ENCODE data around the gene CD7. TPM values are rescaled to one million over a fixed set of nuclear protein-coding genes. Genes with fewer than 3 reads are reported as not detected.

Gene CD7
- total RNA-seq, 1 donor from 2014 or later, result 0.83 TPM

DNA sequence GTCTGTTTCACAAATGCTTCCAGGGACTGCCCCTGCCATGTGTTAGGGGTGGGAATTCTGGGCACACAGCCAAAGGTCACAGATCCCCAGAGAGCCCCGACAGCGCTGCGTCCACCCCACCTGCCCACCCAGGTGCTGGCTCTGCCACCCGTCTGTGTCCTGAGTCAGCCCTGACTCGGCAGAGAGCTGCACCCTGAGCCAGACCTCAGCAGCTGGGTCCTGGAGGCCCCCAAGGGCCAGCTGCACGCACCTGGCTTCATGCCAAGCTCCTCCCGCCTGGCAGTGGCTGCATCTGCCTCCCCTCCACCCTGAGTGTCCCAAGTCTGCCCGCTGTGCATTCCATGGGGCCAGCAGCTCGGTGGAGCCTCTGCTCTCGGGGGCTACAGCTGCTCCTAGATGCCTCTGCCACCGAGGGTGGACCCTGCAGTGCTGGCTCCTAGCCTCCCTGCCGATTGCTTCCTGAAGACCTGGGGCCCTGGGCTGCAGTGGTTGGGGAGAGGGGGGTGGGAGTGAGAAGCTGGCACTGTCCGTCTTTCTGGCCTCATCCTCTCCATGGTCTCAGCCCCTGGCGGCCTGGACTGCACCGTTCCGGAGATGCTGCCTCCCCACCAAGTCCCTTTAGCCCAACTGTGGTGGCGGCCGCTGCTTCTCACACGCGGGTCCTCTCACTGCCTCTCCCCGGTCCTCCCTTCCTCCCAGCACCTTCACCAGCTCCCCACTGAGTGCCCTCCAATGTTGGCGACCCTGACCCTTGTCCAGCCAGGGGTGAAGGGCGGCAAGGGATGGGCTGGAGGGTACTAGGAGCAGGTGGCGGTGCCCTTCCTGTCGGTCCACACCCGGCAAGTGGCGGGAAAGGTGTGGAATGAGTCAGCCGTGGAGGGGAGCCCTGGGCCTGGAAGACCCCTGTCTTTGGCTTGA lies 13.2 kb upstream of the CD7 start:
- Mint-ChIP-seq H3K4me1 (peaks cover 55% of the 10 kb centered on the region), H3K27ac (no peak overlapping the region), H3K9me3 (no peaks in the 10 kb centered on the region), H3K27me3 (ENCODE audit: low read depth) (peaks cover 29% of the 10 kb centered on the region), H3K4me3 (peak overlapping the region; percentile 28), H3K36me3 (no peaks in the 10 kb centered on the region)
- DNase-seq (ENCODE audit: low spot score in 2 of 2, unreplicated experiment in 2 of 2), result peak; percentile 32 to 74
- TF ChIP-seq, protein P1, sequence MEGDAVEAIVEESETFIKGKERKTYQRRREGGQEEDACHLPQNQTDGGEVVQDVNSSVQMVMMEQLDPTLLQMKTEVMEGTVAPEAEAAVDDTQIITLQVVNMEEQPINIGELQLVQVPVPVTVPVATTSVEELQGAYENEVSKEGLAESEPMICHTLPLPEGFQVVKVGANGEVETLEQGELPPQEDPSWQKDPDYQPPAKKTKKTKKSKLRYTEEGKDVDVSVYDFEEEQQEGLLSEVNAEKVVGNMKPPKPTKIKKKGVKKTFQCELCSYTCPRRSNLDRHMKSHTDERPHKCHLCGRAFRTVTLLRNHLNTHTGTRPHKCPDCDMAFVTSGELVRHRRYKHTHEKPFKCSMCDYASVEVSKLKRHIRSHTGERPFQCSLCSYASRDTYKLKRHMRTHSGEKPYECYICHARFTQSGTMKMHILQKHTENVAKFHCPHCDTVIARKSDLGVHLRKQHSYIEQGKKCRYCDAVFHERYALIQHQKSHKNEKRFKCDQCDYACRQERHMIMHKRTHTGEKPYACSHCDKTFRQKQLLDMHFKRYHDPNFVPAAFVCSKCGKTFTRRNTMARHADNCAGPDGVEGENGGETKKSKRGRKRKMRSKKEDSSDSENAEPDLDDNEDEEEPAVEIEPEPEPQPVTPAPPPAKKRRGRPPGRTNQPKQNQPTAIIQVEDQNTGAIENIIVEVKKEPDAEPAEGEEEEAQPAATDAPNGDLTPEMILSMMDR (IDR thresholded peaks at IDR 0.05; ENCODE audit: unreplicated experiment), result no peak

DNA sequence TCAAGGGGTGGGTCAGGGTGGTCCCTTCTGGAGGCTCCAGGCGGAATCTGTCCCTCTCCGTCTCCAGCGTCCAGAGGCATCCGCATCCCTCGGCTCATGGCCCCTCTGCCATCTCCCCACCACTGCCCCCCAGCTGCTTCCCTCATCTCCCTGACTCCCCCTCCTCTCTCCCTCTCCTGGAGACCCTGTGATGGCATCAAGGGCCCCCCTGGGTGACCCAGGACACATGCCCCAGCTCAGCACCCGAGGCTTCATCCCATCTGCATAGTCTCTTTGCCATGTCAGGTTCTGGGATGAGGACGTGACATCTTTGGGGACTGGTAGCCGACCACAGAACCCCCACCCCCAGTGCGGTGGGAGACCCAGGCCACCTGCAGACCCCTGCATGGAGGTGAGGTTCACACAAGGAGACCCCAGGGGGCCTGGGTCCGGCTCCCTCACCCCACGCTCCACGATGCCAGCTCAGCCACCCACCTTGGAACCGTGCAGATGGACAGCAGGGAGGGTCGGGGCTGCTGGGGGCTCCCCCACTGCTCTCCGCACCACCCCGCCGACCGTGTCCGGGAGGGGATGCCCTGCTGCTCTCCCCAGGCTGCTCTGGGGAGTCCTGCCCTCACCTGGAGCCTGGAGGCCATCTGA lies 12.4 kb upstream of the CD7 start:
- TF ChIP-seq, protein P1 (IDR thresholded peaks at IDR 0.05; ENCODE audit: unreplicated experiment), result no peak
- peaks cover 24% of the 10 kb centered on the region for H3K27me3 Mint-ChIP-seq (ENCODE audit: low read depth)
- H3K9me3 Mint-ChIP-seq, result no peaks in the 10 kb centered on the region
- DNase-seq (ENCODE audit: low spot score in 2 of 2, unreplicated experiment in 2 of 2), result no peak
- H3K36me3 Mint-ChIP-seq, result no peaks in the 10 kb centered on the region
- H3K27ac Mint-ChIP-seq, result no peak overlapping the region
- H3K4me1 Mint-ChIP-seq, result peaks cover 49% of the 10 kb centered on the region
- H3K4me3 Mint-ChIP-seq, result no peak overlapping the region

DNA sequence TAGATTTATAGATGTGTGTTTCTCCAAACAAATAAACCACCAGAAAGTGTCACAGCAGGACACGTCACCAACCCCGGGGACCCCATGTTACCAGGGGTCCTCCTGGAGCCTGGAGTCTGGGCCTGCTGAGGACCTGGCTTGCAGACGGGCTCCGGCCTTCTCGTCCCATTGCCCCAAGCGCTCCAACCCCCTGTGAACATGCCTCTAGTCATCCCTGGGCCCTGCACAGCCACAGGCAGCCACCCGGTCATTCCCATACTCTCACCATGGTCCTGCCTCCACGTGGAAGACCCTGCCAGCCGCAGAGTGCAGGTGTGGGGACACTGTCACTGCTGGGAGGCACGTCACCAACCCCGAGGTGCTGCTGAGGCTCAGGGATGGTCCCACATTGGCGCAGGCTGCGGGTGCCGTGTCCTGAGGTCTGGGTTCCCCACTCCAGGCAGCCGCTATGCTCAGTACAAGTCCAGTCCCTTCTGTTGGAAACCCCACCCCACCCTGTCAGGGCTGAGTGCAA lies 11.6 kb upstream of the CD7 start:
- no peak for DNase-seq (ENCODE audit: low spot score in 2 of 2, unreplicated experiment in 2 of 2)
- Mint-ChIP-seq H3K36me3 (no peaks in the 10 kb centered on the region), H3K9me3 (no peaks in the 10 kb centered on the region), H3K4me3 (no peak overlapping the region), H3K27ac (no peak overlapping the region), H3K4me1 (peaks cover 47% of the 10 kb centered on the region), H3K27me3 (ENCODE audit: low read depth) (peaks cover 28% of the 10 kb centered on the region)
- TF ChIP-seq, protein P1 (IDR thresholded peaks at IDR 0.05; ENCODE audit: unreplicated experiment), result no peak

DNA sequence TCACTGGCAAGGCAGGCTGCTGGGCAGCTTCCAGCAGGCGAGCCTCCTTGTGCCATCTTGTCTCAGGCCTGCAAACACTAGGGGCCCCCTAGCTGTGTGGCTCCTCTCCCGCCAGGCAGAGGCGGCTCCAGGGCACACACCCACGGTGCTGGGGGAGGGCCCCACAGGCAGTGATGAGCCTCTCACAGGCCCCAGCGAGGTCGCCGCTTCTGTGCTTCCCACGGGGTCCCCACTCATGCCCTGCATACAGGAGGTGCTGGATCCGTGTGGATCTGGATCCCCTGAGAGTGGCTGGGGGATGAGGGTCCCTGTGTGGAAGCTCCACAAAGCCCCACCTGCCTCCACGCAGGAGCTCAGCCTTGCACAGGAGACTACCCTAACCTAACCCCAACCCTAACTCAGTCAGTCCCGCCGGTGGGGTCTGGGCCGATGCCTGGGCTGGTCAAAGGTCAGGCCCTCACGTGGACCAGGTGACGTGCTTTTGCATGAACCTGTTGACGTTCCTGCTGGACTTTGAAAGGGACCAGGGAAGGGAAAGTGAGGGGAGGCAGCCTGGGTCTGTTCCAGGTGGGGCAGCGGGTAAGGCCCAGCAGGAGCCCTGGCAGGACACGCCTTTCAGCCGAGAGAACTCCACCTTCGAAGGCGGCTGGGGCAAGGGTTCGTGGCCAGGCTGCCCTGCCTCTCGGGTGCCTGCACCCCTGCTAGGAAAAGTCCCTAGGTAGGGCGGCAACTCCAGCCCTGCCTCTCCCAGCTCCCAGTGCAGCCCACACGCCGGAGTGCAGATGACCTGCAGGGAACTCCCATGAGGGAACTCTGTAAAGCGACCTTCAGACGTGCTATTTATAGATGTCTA lies 11.0 kb upstream of the CD7 start:
- Mint-ChIP-seq H3K27ac (no peak overlapping the region), H3K4me3 (no peak overlapping the region), H3K9me3 (no peaks in the 10 kb centered on the region), H3K4me1 (peaks cover 50% of the 10 kb centered on the region), H3K36me3 (no peaks in the 10 kb centered on the region), H3K27me3 (ENCODE audit: low read depth) (peaks cover 28% of the 10 kb centered on the region)
- no peak for DNase-seq (ENCODE audit: low spot score in 2 of 2, unreplicated experiment in 2 of 2)
- TF ChIP-seq, protein P1 (IDR thresholded peaks at IDR 0.05; ENCODE audit: unreplicated experiment), result no peak

DNA sequence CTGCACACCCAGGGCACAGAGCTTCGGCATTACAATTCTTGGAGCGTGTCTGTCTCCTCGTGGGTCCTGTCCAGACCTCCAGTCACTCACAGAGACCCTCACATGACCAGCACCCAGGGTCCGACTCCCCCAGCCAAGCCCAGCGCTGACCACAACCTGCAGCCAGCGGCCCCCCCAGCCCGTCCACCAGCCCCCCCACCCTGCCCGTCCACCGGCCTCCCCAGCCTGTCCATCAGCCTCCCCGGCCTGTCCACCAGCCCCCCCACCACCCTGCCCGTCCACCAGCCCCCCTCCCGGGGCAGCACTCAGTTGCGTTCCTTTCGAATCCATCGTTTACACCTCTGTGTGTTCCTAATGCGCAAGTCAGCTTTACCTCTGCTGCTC lies 10.3 kb upstream of the CD7 start:
- H3K27ac Mint-ChIP-seq, result no peak overlapping the region
- no peaks in the 10 kb centered on the region for H3K9me3 Mint-ChIP-seq
- TF ChIP-seq, protein P1 (IDR thresholded peaks at IDR 0.05; ENCODE audit: unreplicated experiment), result no peak
- H3K36me3 Mint-ChIP-seq, result no peaks in the 10 kb centered on the region
- H3K4me1 Mint-ChIP-seq, result peaks cover 47% of the 10 kb centered on the region
- no peak overlapping the region for H3K4me3 Mint-ChIP-seq
- no peak for DNase-seq (ENCODE audit: low spot score in 2 of 2, unreplicated experiment in 2 of 2)
- peaks cover 26% of the 10 kb centered on the region for H3K27me3 Mint-ChIP-seq (ENCODE audit: low read depth)

Data from mesothelial cell of epicardium (in vitro differentiated cells).